SU-DHL-6 (cell line): Measurements from ENCODE around the gene LTC4S.

Source experiments
- H2AFZ ChIP-seq: fragments of 200-600 bp; sonication (generic); 2 replicates; pipeline ENCODE4 v1.6.1; 2014; ENCODE audit warnings: low read depth, mild to moderate bottlenecking, moderate library complexity, mixed read lengths, antibody characterized with exemption, low read length; ENCODE audit not compliant: severe bottlenecking
- H3F3A ChIP-seq: fragments of 200-600 bp; shearing (Covaris generic); 2 replicates; pipeline ENCODE4 v1.6.0; 2016; ENCODE audit warnings: antibody characterized with exemption, mild to moderate bottlenecking; ENCODE audit not compliant: insufficient read depth
- H3K27ac ChIP-seq: fragments of 200-600 bp; sonication (generic); 2 replicates; pipeline ENCODE4 v1.5.1; 2016; ENCODE audit warnings: low read depth, mild to moderate bottlenecking, low read length, moderate library complexity, mixed read lengths
- H3K27me3 ChIP-seq: fragments of 200-600 bp; sonication (generic), shearing (Covaris generic); 2 replicates; pipeline ENCODE4 v1.6.0; 2014; ENCODE audit warnings: mild to moderate bottlenecking, low read length
- H3K36me3 ChIP-seq: fragments of 200-600 bp; sonication (generic); 2 replicates; pipeline ENCODE4 v1.6.1; 2014; ENCODE audit warnings: mild to moderate bottlenecking, low read length, mixed read lengths
- H3K4me2 ChIP-seq: fragments of 300-600, 200-600 bp; shearing (Covaris generic), sonication (generic); 2 replicates; pipeline ENCODE4 v1.6.0; 2014; ENCODE audit warnings: low read length, low read depth, mild to moderate bottlenecking; ENCODE audit not compliant: poor library complexity, severe bottlenecking
- H3K4me3 ChIP-seq: fragments of 200-600 bp; sonication (generic); 2 replicates; pipeline ENCODE4 v1.5.1; 2014; ENCODE audit warnings: antibody characterized with exemption, low read length, mild to moderate bottlenecking, mixed read lengths; ENCODE audit not compliant: insufficient read depth, poor library complexity, severe bottlenecking
- H3K79me2 ChIP-seq: fragments of 200-600 bp; sonication (generic); 2 replicates; pipeline ENCODE4 v1.6.1; 2014; ENCODE audit warnings: mild to moderate bottlenecking, low read length, moderate library complexity; ENCODE audit not compliant: insufficient read depth
- H3K9ac ChIP-seq: fragments of 200-600 bp; sonication (generic); 2 replicates; pipeline ENCODE4 v1.7.0; 2014; ENCODE audit warnings: mild to moderate bottlenecking, low read length
- H3K9me2 ChIP-seq: fragments of 200-600 bp; sonication (generic); replicated peaks from 2 replicates; pipeline ENCODE4 v1.6.1; 2014; ENCODE audit warnings: low read length; ENCODE audit not compliant: insufficient read depth
- H3K9me3 ChIP-seq: fragments of 200-600 bp; sonication (generic); 2 replicates; pipeline ENCODE4 v1.6.1; 2014; ENCODE audit warnings: low read length, mixed read lengths; ENCODE audit not compliant: insufficient read depth
- H4K20me1 ChIP-seq: fragments of 200-600 bp; sonication (generic); 2 replicates; pipeline ENCODE4 v1.6.1; 2014; ENCODE audit warnings: low read depth, mild to moderate bottlenecking, antibody characterized with exemption, low read length, moderate library complexity, mixed read lengths
- CTCF ChIP-seq: fragments of 200-600 bp; sonication (generic); IDR thresholded peaks from one replicate; pipeline ENCODE4 v1.5.1; 2017; ENCODE audit warnings: antibody characterized with exemption, mild to moderate bottlenecking, low read length, moderate library complexity; ENCODE audit not compliant: insufficient read depth, poor library complexity, severe bottlenecking
- EZH2phosphoT487 ChIP-seq: fragments of 200-600 bp; sonication (generic), shearing (Covaris generic); conservative IDR thresholded peaks from 2 replicates; pipeline ENCODE4 v1.6.1; 2018; ENCODE audit warnings: mild to moderate bottlenecking, antibody characterized with exemption, low read length, moderate library complexity, mixed read lengths

Gene LTC4S

DNA sequence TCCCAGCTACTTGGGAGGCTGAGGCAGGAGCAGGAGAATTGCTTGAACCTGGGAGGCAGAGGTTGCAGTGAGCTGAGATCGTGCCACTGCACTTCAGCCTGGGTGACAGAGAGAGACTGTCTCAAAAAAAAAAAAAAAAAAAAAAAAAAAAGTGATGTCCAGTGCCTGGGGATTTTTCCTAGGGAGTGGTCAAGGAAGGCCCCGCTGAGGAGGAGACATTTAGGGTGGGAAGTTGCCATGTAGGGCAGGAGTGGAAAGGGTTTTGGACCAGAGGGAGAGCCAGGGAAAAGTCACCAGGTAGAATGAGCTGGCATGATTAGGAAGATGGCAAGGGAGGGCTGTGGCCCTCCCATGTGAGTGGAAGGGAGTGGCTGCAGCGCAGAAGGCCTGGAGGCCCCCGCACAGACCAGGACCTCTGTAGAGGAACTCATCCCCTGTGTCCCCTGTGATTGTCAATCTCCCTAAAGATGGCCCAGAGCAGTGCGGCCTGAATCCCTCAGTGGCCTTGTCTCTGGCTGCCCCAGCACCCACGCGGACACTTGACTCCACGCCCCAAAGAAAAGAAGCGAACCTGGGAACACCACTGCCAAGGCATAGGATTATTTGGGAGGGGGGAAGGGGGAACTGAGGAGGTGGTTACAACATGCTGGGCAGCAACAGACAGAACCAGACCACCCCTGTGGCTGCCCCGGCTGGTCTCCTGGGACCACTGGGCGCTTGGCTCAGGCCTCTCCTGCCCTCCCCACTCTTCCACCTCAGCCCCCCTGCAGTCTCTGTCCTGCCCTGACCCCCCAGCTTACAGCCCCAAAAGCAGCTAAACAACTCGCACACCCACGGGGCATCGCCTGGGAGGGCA is 24.3 kb downstream of the LTC4S start:
- H3K9me2 ChIP-seq, result no peaks in the 10 kb centered on the region
- H3K27ac ChIP-seq, result peak overlapping the region; percentile 57
- peaks cover 6% of the 10 kb centered on the region for H4K20me1 ChIP-seq
- no peak for TF ChIP-seq EZH2phosphoT487
- no peak for TF ChIP-seq CTCF
- H3K36me3 ChIP-seq, result no peaks in the 10 kb centered on the region
- no peaks in the 10 kb centered on the region for H3K27me3 ChIP-seq
- H3K4me3 ChIP-seq, result peak overlapping the region; percentile 44
- H3K79me2 ChIP-seq, result peaks cover 12% of the 10 kb centered on the region
- peak overlapping the region; percentile 23 for H2AFZ ChIP-seq
- H3K9me3 ChIP-seq, result no peaks in the 10 kb centered on the region
- H3K4me2 ChIP-seq, result peak overlapping the region; percentile 76
- H3F3A ChIP-seq, result peaks cover 15% of the 10 kb centered on the region; the same call in 1 of the 2 replicates
- H3K9ac ChIP-seq, result peak overlapping the region; percentile 56

DNA sequence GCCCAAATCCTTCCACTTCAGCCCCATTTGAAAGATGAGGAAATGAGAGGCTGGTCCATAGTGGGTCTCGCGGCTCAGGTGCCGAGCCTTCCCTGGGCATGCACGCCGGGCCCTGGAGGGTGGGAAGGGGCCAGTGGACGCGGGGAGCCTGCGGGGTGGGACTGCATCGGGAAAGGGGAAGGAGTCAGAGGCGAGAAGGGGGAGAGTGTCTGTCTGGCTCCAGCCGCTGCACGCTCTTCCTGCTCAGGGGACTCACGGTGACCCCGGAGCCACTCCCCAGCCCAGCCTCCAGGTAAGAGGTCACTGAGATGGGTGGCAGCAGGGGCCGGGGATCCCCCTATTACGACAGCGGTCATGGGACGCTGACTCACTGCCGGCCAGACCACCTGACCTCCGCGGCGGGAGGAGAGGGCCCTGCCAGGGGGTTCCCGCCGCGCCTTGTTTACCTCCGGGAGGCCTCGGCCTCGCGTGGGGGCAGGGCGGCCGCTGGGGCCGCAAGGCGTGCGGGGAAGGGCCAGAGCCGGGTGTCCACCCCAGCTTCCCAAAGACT is 25.0 kb downstream of the LTC4S start:
- Histone ChIP-seq H3K9me3 (no peaks in the 10 kb centered on the region), H3K4me2 (peak overlapping the region; percentile 76), H3K9me2 (no peaks in the 10 kb centered on the region), H3K79me2 (peaks cover 12% of the 10 kb centered on the region), H2AFZ (peak overlapping the region; percentile 23), H3F3A (peaks cover 11% of the 10 kb centered on the region; the same call in 1 of the 2 replicates), H3K36me3 (no peaks in the 10 kb centered on the region), H3K9ac (peak overlapping the region; percentile 56), H3K4me3 (peak overlapping the region; percentile 44), H3K27me3 (no peaks in the 10 kb centered on the region), H3K27ac (peak overlapping the region; percentile 68), H4K20me1 (peaks cover 6% of the 10 kb centered on the region)
- no peak for TF ChIP-seq EZH2phosphoT487
- TF ChIP-seq CTCF, result no peak

GRCh38 chr5:179819296-179820126 is 25.7 kb downstream of the LTC4S start:
- no peaks in the 10 kb centered on the region for H3K9me3 ChIP-seq
- no peaks in the 10 kb centered on the region for H3K27me3 ChIP-seq
- peak overlapping the region; percentile 44 for H3K4me3 ChIP-seq
- H4K20me1 ChIP-seq, result peaks cover 6% of the 10 kb centered on the region
- H3K9ac ChIP-seq, result peak overlapping the region; percentile 56
- TF ChIP-seq EZH2phosphoT487, result no peak
- TF ChIP-seq CTCF, result no peak
- no peaks in the 10 kb centered on the region for H3K9me2 ChIP-seq
- H3K4me2 ChIP-seq, result peak overlapping the region; percentile 76
- peak overlapping the region; percentile 68 for H3K27ac ChIP-seq
- peaks cover 10% of the 10 kb centered on the region; the same call in 1 of the 2 replicates for H3F3A ChIP-seq
- no peaks in the 10 kb centered on the region for H3K36me3 ChIP-seq
- H3K79me2 ChIP-seq, result peaks cover 12% of the 10 kb centered on the region
- H2AFZ ChIP-seq, result peak overlapping the region; percentile 23
